Esophagus muscularis mucosa (tissue), 4 donors: ENCODE results near the gene SLC9C2. TPM values are rescaled to one million over a fixed set of nuclear protein-coding genes. Genes with fewer than 3 reads are reported as not detected.
A peak's percentile ranks its signal among the peaks of the same experiment; 100 is the strongest.
"Not testable (repeated sequence)": the region's sequence is repeated elsewhere in the genome, so short reads cannot be mapped to it uniquely, and the experiment has no call there.

Experiments used
- DNase-seq: peaks from one replicate; pipeline ENCODE4 v3.0.0-alpha.2; 2017; ENCODE audit errors: extremely low spot score
- H3K27ac ChIP-seq, 4 donors: fragments of 200-600 bp; sonication (generic); replicated peaks in 1 of 4; 1 replicate in 3 of 4; 2 replicates in 1 of 4; pipeline ENCODE4 v1.5.1; 2016 to 2019; ENCODE audit warnings: mild to moderate bottlenecking in 1 of 4
- H3K27me3 ChIP-seq, 4 donors: fragments of 200-600 bp; sonication (generic); one replicate each; pipeline versions ENCODE4 v1.5.1 to v1.6.0; 2016 to 2019
- H3K36me3 ChIP-seq, 4 donors: fragments of 200-600 bp; sonication (generic); one replicate each; pipeline ENCODE4 v1.5.1; 2016 to 2019
- H3K4me1 ChIP-seq, 4 donors: fragments of 200-600 bp; sonication (generic); one replicate each; pipeline ENCODE4 v1.5.1; 2016 to 2019
- H3K4me3 ChIP-seq, 4 donors: fragments of 200-600 bp; sonication (generic); 1 replicate in 2 of 4; 2 replicates in 2 of 4; pipeline ENCODE4 v1.5.1; 2016 to 2019; ENCODE audit warnings: mild to moderate bottlenecking in 4 of 4, moderate library complexity in 1 of 4
- H3K9me3 ChIP-seq, 4 donors: fragments of 200-600 bp; sonication (generic); 1 replicate in 3 of 4; 2 replicates in 1 of 4; pipeline ENCODE4 v1.5.1; 2016 to 2019
- EP300 ChIP-seq: sonication (generic); formaldehyde crosslinking; IDR thresholded peaks from one replicate; pipeline ENCODE4 v1.6.1; 2017; ENCODE audit warnings: antibody characterized with exemption
- POLR2A ChIP-seq: fragments of 450-650 bp; IDR thresholded peaks from one replicate; pipeline ENCODE4 v1.6.1; 2017; ENCODE audit warnings: antibody characterized with exemption, moderate library complexity, mild to moderate bottlenecking, low read depth
- POLR2AphosphoS5 ChIP-seq, 2 donors: sonication (generic); formaldehyde crosslinking; IDR thresholded peaks; one replicate each; pipeline ENCODE4 v1.6.1; 2017; ENCODE audit warnings: antibody characterized with exemption in 2 of 2
- WGBS: methylation state at CpG from one replicate; pipeline ENCODE4 v1.1.5; 2018; 5-methylcytosine and 5-hydroxymethylcytosine counted together
- intact Hi-C: fragments of 100-400 bp; cut with DNase I; formaldehyde crosslinking; loops from one replicate; pipeline ENCODE4 v1.15.1; 2023
- total RNA-seq, 4 donors: library from RNA; depleted of rRNA; stranded (reverse); fragments of >200 nt; gene quantifications; one replicate each; pipeline versions ENCODE4 v1.1.0 to v1.2.1, GENCODE V29; 2016
- TF ChIP-seq, protein P1 (sequence below), 3 experiments: fragments of 200-600 bp in 2 of 3; fragments of 450-650 bp in 1 of 3; sonication (generic) in 2 of 3; IDR thresholded peaks; one replicate each; pipeline ENCODE4 v1.5.1; 2017 to 2019; ENCODE audit warnings: antibody characterized with exemption in 3 of 3, mild to moderate bottlenecking in 2 of 3, moderate library complexity in 1 of 3

Gene SLC9C2
- total RNA-seq, 4 donors from 2014 or later: not detected

- peak within 1 kb of the TSS; percentile 85 to 95 (median 93) for H3K4me3 ChIP-seq
- intact Hi-C loops: loop anchor here (1.0 kb wide), 1 partner anchor 46 kb away; no protein-coding TSS in a partner anchor
- peak; percentile 97 for DNase-seq
- TF ChIP-seq POLR2AphosphoS5 (IDR thresholded peaks at IDR 0.05) (peak; percentile 85 to 97), POLR2A (peak; percentile 52), EP300 (no peak)
- TF ChIP-seq, protein P1, sequence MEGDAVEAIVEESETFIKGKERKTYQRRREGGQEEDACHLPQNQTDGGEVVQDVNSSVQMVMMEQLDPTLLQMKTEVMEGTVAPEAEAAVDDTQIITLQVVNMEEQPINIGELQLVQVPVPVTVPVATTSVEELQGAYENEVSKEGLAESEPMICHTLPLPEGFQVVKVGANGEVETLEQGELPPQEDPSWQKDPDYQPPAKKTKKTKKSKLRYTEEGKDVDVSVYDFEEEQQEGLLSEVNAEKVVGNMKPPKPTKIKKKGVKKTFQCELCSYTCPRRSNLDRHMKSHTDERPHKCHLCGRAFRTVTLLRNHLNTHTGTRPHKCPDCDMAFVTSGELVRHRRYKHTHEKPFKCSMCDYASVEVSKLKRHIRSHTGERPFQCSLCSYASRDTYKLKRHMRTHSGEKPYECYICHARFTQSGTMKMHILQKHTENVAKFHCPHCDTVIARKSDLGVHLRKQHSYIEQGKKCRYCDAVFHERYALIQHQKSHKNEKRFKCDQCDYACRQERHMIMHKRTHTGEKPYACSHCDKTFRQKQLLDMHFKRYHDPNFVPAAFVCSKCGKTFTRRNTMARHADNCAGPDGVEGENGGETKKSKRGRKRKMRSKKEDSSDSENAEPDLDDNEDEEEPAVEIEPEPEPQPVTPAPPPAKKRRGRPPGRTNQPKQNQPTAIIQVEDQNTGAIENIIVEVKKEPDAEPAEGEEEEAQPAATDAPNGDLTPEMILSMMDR (IDR thresholded peaks at IDR 0.05): no peak
- H3K27ac ChIP-seq: peak within 1 kb of the TSS; percentile 97 to 100 (median 100)
- H3K4me1 ChIP-seq: peaks cover 61 to 74% (median 71%) of the 10 kb centered on the region in 4 donors
- no peaks in the 10 kb centered on the region for H3K9me3 ChIP-seq
- WGBS: 0% methylated on average over 29 of the region's 69 CpGs
- H3K27me3 ChIP-seq: no peaks in the 10 kb centered on the region
- peaks cover 10 to 21% (median 18%) of the 10 kb centered on the region in 4 donors for H3K36me3 ChIP-seq
Measured at GRCh38 chr1:173477286-173478093, 125.4 kb downstream of the SLC9C2 start, which contains the start of gene PRDX6. Gene PRDX6, plus strand, starts transcription at chr1:173477335. Its CDS starts 63 bp downstream, at chr1:173477398.

- 0% methylated on average over 16 of the region's 62 CpGs for WGBS
- TF ChIP-seq POLR2A (peak; percentile 18), POLR2AphosphoS5 (IDR thresholded peaks at IDR 0.05) (peak; percentile 83 to 92), EP300 (no peak)
- TF ChIP-seq, protein P1 (IDR thresholded peaks at IDR 0.05): no peak
- H3K4me3 ChIP-seq: peak overlapping the region; percentile 85 to 95 (median 93)
- H3K9me3 ChIP-seq: no peaks in the 10 kb centered on the region
- peaks cover 60 to 79% (median 75%) of the 10 kb centered on the region in 4 donors for H3K4me1 ChIP-seq
- intact Hi-C loops: loop anchor here (1.0 kb wide), 1 partner anchor 45 kb away; no protein-coding TSS in a partner anchor
- no peaks in the 10 kb centered on the region for H3K27me3 ChIP-seq
- H3K36me3 ChIP-seq: peaks cover 3 to 13% (median 11%) of the 10 kb centered on the region in 4 donors
- peak; percentile 96 for DNase-seq
- peak overlapping the region; percentile 97 to 100 (median 100) for H3K27ac ChIP-seq
Measured at GRCh38 chr1:173476665-173477285, 126.1 kb downstream of the SLC9C2 start.

GRCh38 chr1:173476197-173476664 lies 126.6 kb downstream of the SLC9C2 start:
- Histone ChIP-seq H3K36me3 (peaks cover 0 to 8% (median 5%) of the 10 kb centered on the region in 4 donors), H3K4me1 (peaks cover 55 to 77% (median 73%) of the 10 kb centered on the region in 4 donors), H3K27ac (peak overlapping the region; percentile 97 to 100 (median 100)), H3K27me3 (no peaks in the 10 kb centered on the region), H3K9me3 (no peaks in the 10 kb centered on the region), H3K4me3 (peak overlapping the region; percentile 85 to 95 (median 93))
- intact Hi-C loops: no loop called here
- 34% methylated on average over 5 of the region's 5 CpGs for WGBS
- no peak for DNase-seq
- TF ChIP-seq, protein P1 (IDR thresholded peaks at IDR 0.05): no peak
- TF ChIP-seq POLR2A (no peak), EP300 (no peak), POLR2AphosphoS5 (IDR thresholded peaks at IDR 0.05) (no peak)

GRCh38 chr1:173475564-173476196 lies 127.2 kb downstream of the SLC9C2 start:
- Histone ChIP-seq H3K9me3 (no peaks in the 10 kb centered on the region), H3K4me3 (peak overlapping the region; percentile 85 to 95 (median 93)), H3K4me1 (peaks cover 50 to 75% (median 67%) of the 10 kb centered on the region in 4 donors), H3K27ac (peak overlapping the region; percentile 97 to 100 (median 100)), H3K27me3 (no peaks in the 10 kb centered on the region), H3K36me3 (peaks cover 0 to 4% (median 3%) of the 10 kb centered on the region in 4 donors)
- intact Hi-C loops: loop anchor here (2.0 kb wide), 1 partner anchor 23 kb away; no protein-coding TSS in a partner anchor
- 23% methylated on average over 5 of the region's 5 CpGs for WGBS
- DNase-seq: no peak
- peak; percentile 23 to 46 for TF ChIP-seq POLR2AphosphoS5 (IDR thresholded peaks at IDR 0.05)
- TF ChIP-seq POLR2A: no peak

- not testable (repeated sequence) for H3K9me3 ChIP-seq, H3K27me3 ChIP-seq, DNase-seq, H3K36me3 ChIP-seq
- peaks cover 42 to 67% (median 60%) of the 10 kb centered on the region in 4 donors for H3K4me1 ChIP-seq
- WGBS: 73% methylated on average over 16 of the region's 17 CpGs
- peak overlapping the region; percentile 97 to 100 (median 100) for H3K27ac ChIP-seq
- intact Hi-C loops: loop anchor here (2.0 kb wide), 1 partner anchor 22 kb away; no protein-coding TSS in a partner anchor
- H3K4me3 ChIP-seq: peak overlapping the region; percentile 85 to 95 (median 93)
Measured at GRCh38 chr1:173474780-173475421, 128.0 kb downstream of the SLC9C2 start.
